Measurements from ENCODE around the gene GRAPL. TPM values are rescaled to one million over a fixed set of nuclear protein-coding genes. Genes with fewer than 3 reads are reported as not detected.

GRAPL gene
- 0.09 to 0.23 TPM (median 0.10 TPM) in 3 of 5 replicates, not detected in the others for total RNA-seq (2022; extraction: Qiagen RNA extraction)

GRCh38 chr17:19127148-19127980, at the start of gene GRAPL:
GRAPL (plus strand) TSS chr17:19127589; CDS start chr17:19127620, 31 bp downstream.

Other genes starting within 250 kb of the GRAPL start
- gene SLC5A10, start 175.4 kb upstream of the GRAPL start, total RNA-seq (2022; extraction: Qiagen RNA extraction), result 0.12 to 0.38 TPM (median 0.20 TPM) in 5 replicates
- 28.3 to 37.8 TPM (median 37.1 TPM) in 5 replicates for gene FAM83G, start 122.8 kb upstream of the GRAPL start, total RNA-seq (2022; extraction: Qiagen RNA extraction)
- 0.14 to 0.29 TPM (median 0.21 TPM) in 5 replicates for gene GRAP, start 80.6 kb upstream of the GRAPL start, total RNA-seq (2022; extraction: Qiagen RNA extraction)
- gene EPN2, start 109.8 kb downstream of the GRAPL start, total RNA-seq (2022; extraction: Qiagen RNA extraction), result 41.4 to 64.3 TPM (median 51.8 TPM) in 5 replicates
- gene B9D1, start 235.1 kb downstream of the GRAPL start, total RNA-seq (2022; extraction: Qiagen RNA extraction), result 39.6 to 50.0 TPM (median 49.4 TPM) in 5 replicates

Data from A549 treated with CORT108297 at 1 μM for 4 hours (cell line).